Osteocyte (in vitro differentiated cells): Measurements from ENCODE around the gene KRI1. TPM values are rescaled to one million over a fixed set of nuclear protein-coding genes. Genes with fewer than 3 reads are reported as not detected.

Source experiments
- DNase-seq: peaks from one replicate; pipeline ENCODE4 v3.0.0; 2021; ENCODE audit warnings: mixed read lengths; ENCODE audit not compliant: unreplicated experiment; ENCODE audit errors: extremely low spot score
- H3K27ac Mint-ChIP-seq: one replicate; pipeline ENCODE4 v1.8.0; 2021; ENCODE audit warnings: mild to moderate bottlenecking, mixed read lengths; ENCODE audit not compliant: unreplicated experiment
- H3K27me3 Mint-ChIP-seq: one replicate; pipeline ENCODE4 v1.8.0; 2021; ENCODE audit warnings: mixed read lengths; ENCODE audit not compliant: unreplicated experiment
- H3K36me3 Mint-ChIP-seq: one replicate; pipeline ENCODE4 v1.8.0; 2021; ENCODE audit warnings: mixed read lengths; ENCODE audit not compliant: unreplicated experiment
- H3K4me1 Mint-ChIP-seq: one replicate; pipeline ENCODE4 v1.8.0; 2021; ENCODE audit warnings: mixed read lengths; ENCODE audit not compliant: unreplicated experiment
- H3K4me3 Mint-ChIP-seq: one replicate; pipeline ENCODE4 v1.8.0; 2021; ENCODE audit warnings: mild to moderate bottlenecking, moderate library complexity, mixed read lengths; ENCODE audit not compliant: unreplicated experiment
- H3K9me3 Mint-ChIP-seq: one replicate; pipeline ENCODE4 v1.8.0; 2021; ENCODE audit warnings: mixed read lengths; ENCODE audit not compliant: unreplicated experiment
- CTCF ChIP-seq: fragments of 200-600 bp; sonication (generic); IDR thresholded peaks from 2 replicates; pipeline ENCODE4 v1.5.0; 2021; ENCODE audit warnings: antibody characterized with exemption, mild to moderate bottlenecking, moderate library complexity
- total RNA-seq: library from RNA; stranded (reverse); gene quantifications from 2 replicates; pipeline ENCODE4 v1.2.1, GENCODE V29; 2021

KRI1 gene
- total RNA-seq, 1 donor from 2014 or later, result 29.0 TPM

GRCh38 chr19:10603873-10604459 lies 38.2 kb upstream of the KRI1 start:
- Mint-ChIP-seq H3K27ac (peak overlapping the region; percentile 96), H3K36me3 (no peaks in the 10 kb centered on the region), H3K4me3 (peak overlapping the region; percentile 87), H3K9me3 (no peaks in the 10 kb centered on the region), H3K4me1 (peaks cover 20% of the 10 kb centered on the region), H3K27me3 (peaks cover 12% of the 10 kb centered on the region)
- DNase-seq, result no peak
- TF ChIP-seq CTCF, result no peak

GRCh38 chr19:10603084-10603872 lies 37.5 kb upstream of the KRI1 start:
- Mint-ChIP-seq H3K4me3 (peak overlapping the region; percentile 87), H3K9me3 (no peaks in the 10 kb centered on the region), H3K27me3 (peaks cover 13% of the 10 kb centered on the region), H3K4me1 (peaks cover 20% of the 10 kb centered on the region), H3K36me3 (no peaks in the 10 kb centered on the region), H3K27ac (peak overlapping the region; percentile 96)
- DNase-seq, result no peak
- TF ChIP-seq CTCF, result no peak

- Mint-ChIP-seq H3K27ac (peak overlapping the region; percentile 96), H3K27me3 (peaks cover 16% of the 10 kb centered on the region), H3K36me3 (no peaks in the 10 kb centered on the region), H3K4me3 (peak overlapping the region; percentile 87), H3K4me1 (peaks cover 19% of the 10 kb centered on the region), H3K9me3 (no peaks in the 10 kb centered on the region)
- DNase-seq, result peak; percentile 94
- no peak for TF ChIP-seq CTCF
Measured at GRCh38 chr19:10602330-10603083, 36.7 kb upstream of the KRI1 start.

- H3K36me3 Mint-ChIP-seq, result no peaks in the 10 kb centered on the region
- peaks cover 19% of the 10 kb centered on the region for H3K4me1 Mint-ChIP-seq
- H3K9me3 Mint-ChIP-seq, result no peaks in the 10 kb centered on the region
- H3K27ac Mint-ChIP-seq, result peak overlapping the region; percentile 59
- H3K4me3 Mint-ChIP-seq, result peak overlapping the region; percentile 69
- H3K27me3 Mint-ChIP-seq, result peaks cover 17% of the 10 kb centered on the region
- no peak for TF ChIP-seq CTCF
- DNase-seq, result no peak
Measured at GRCh38 chr19:10601999-10602329, 36.2 kb upstream of the KRI1 start.

GRCh38 chr19:10600149-10600548 lies 34.3 kb upstream of the KRI1 start:
- Mint-ChIP-seq H3K27ac (no peak overlapping the region), H3K4me3 (no peak overlapping the region), H3K36me3 (no peaks in the 10 kb centered on the region), H3K9me3 (no peaks in the 10 kb centered on the region), H3K27me3 (peaks cover 21% of the 10 kb centered on the region), H3K4me1 (peaks cover 19% of the 10 kb centered on the region)
- no peak for DNase-seq
- no peak for TF ChIP-seq CTCF
